Uterus (tissue), 4 donors: ENCODE results near the gene FLNB. TPM values are rescaled to one million over a fixed set of nuclear protein-coding genes. Genes with fewer than 3 reads are reported as not detected.

Source experiments
- DNase-seq, 2 donors: peaks; one replicate each; pipeline ENCODE4 v3.0.0-alpha.2; 2019 to 2020
- H3K27ac ChIP-seq, 2 donors: fragments of 200-600 bp; sonication (generic); 1 replicate in 1 of 2; 2 replicates in 1 of 2; pipeline ENCODE4 v1.5.1; 2016 to 2018
- H3K27me3 ChIP-seq, 2 donors: fragments of 200-600 bp; sonication (generic); one replicate each; pipeline ENCODE4 v1.5.1; 2018 to 2019; ENCODE audit warnings: control low read depth in 1 of 2
- H3K36me3 ChIP-seq, 2 donors: fragments of 200-600 bp; sonication (generic); one replicate each; pipeline ENCODE4 v1.5.1; 2019; ENCODE audit warnings: control low read depth in 1 of 2
- H3K4me1 ChIP-seq, 2 donors: fragments of 200-600 bp; sonication (generic); one replicate each; pipeline ENCODE4 v1.5.1; 2018 to 2019; ENCODE audit warnings: control low read depth in 1 of 2
- H3K4me3 ChIP-seq, 2 donors: fragments of 200-600 bp; sonication (generic); 1 replicate in 1 of 2; 2 replicates in 1 of 2; pipeline ENCODE4 v1.5.1; 2018 to 2019; ENCODE audit warnings: mild to moderate bottlenecking in 1 of 2
- H3K9me3 ChIP-seq, 2 donors: fragments of 200-600 bp; sonication (generic); one replicate each; pipeline ENCODE4 v1.5.1; 2019; ENCODE audit warnings: control low read depth in 1 of 2
- CTCF ChIP-seq, 4 experiments: fragments of 200-600 bp in 2 of 4; fragments of 450-650 bp in 2 of 4; sonication (generic) in 2 of 4; IDR thresholded peaks; one replicate each; pipeline ENCODE4 v1.5.1; 2016 to 2019; ENCODE audit warnings: antibody characterized with exemption in 4 of 4, mild to moderate bottlenecking in 2 of 4, moderate library complexity in 1 of 4
- POLR2A ChIP-seq, 2 donors: fragments of 450-650 bp; IDR thresholded peaks; one replicate each; pipeline ENCODE4 v1.6.1; 2016; ENCODE audit warnings: antibody characterized with exemption in 2 of 2, mild to moderate bottlenecking in 1 of 2, moderate library complexity in 1 of 2
- intact Hi-C: fragments of 100-400 bp; cut with DNase I; formaldehyde crosslinking; loops from one replicate; pipeline ENCODE4 v1.15.1; 2023; ENCODE audit warnings: low total_unique reads
- total RNA-seq, 4 donors: library from RNA; depleted of rRNA in 3 of 4; stranded (reverse); fragments of >200 nt in 3 of 4; gene quantifications; one replicate each; pipeline versions ENCODE4 v1.1.0 to v1.2.4, GENCODE V29; 2014 to 2023
- donor health status: DM: yes; HTN: yes; CAD: no.

FLNB gene
- total RNA-seq, 4 donors from 2014 or later = 52.4 to 283 (median 148) TPM

GRCh38 chr3:57999417-58000115 is 8.7 kb upstream of the FLNB start:
- Histone ChIP-seq H3K4me1 (no peaks in the 10 kb centered on the region), H3K4me3 (no peak overlapping the region), H3K27ac (peak overlapping the region; percentile 64 to 73), H3K36me3 (no peaks in the 10 kb centered on the region), H3K9me3 (no peaks in the 10 kb centered on the region), H3K27me3 (no peaks in the 10 kb centered on the region)
- intact Hi-C loops = no loop called here
- DNase-seq = no peak
- no peak for TF ChIP-seq POLR2A (IDR thresholded peaks at IDR 0.05)
- TF ChIP-seq CTCF (IDR thresholded peaks at IDR 0.05) = no peak

- no peak overlapping the region for H3K4me3 ChIP-seq
- H3K36me3 ChIP-seq = no peaks in the 10 kb centered on the region
- intact Hi-C loops = no loop called here
- no peak overlapping the region for H3K27ac ChIP-seq
- DNase-seq = no peak
- no peaks in the 10 kb centered on the region for H3K4me1 ChIP-seq
- TF ChIP-seq POLR2A (IDR thresholded peaks at IDR 0.05) (no peak), CTCF (IDR thresholded peaks at IDR 0.05) (no peak)
- H3K27me3 ChIP-seq = no peaks in the 10 kb centered on the region
- no peaks in the 10 kb centered on the region for H3K9me3 ChIP-seq
These were observed 7.7 kb upstream of the FLNB start for GRCh38 chr3:58000306-58001085.

DNA sequence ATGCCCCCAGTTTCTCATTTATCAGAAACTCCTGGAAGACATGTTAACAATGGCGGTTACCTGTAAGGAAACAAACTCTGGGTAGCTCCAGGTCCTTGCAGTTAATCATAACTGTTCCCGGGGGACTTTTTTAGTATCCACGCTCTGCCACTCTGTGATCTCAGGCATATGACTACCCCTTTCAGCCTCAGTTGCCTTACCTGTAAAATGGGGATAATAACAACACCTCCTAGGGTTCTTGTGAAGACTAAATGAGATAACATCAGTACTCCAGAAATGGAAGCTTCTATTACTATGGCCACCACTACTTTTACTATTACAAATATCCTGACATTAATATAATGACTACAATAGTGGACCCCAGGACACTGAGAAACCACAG is 7.1 kb upstream of the FLNB start:
- no peaks in the 10 kb centered on the region for H3K36me3 ChIP-seq
- no peaks in the 10 kb centered on the region for H3K27me3 ChIP-seq
- TF ChIP-seq CTCF (IDR thresholded peaks at IDR 0.05) (no peak), POLR2A (IDR thresholded peaks at IDR 0.05) (no peak)
- H3K9me3 ChIP-seq = no peaks in the 10 kb centered on the region
- no peak for DNase-seq
- intact Hi-C loops = no loop called here
- H3K4me1 ChIP-seq = no peaks in the 10 kb centered on the region
- H3K4me3 ChIP-seq = no peak overlapping the region
- H3K27ac ChIP-seq = no peak overlapping the region

- no peak overlapping the region for H3K4me3 ChIP-seq
- intact Hi-C loops = no loop called here
- H3K27me3 ChIP-seq = no peaks in the 10 kb centered on the region
- H3K27ac ChIP-seq = no peak overlapping the region
- H3K4me1 ChIP-seq = no peaks in the 10 kb centered on the region
- TF ChIP-seq CTCF (IDR thresholded peaks at IDR 0.05) = no peak
- no peak for TF ChIP-seq POLR2A (IDR thresholded peaks at IDR 0.05)
- H3K36me3 ChIP-seq = no peaks in the 10 kb centered on the region
- H3K9me3 ChIP-seq = no peaks in the 10 kb centered on the region
- no peak for DNase-seq
These were observed 6.2 kb upstream of the FLNB start for GRCh38 chr3:58001979-58002378.

- intact Hi-C loops = no loop called here
- Histone ChIP-seq H3K9me3 (no peaks in the 10 kb centered on the region), H3K4me3 (no peak overlapping the region), H3K27me3 (no peaks in the 10 kb centered on the region), H3K4me1 (no peaks in the 10 kb centered on the region), H3K27ac (no peak overlapping the region), H3K36me3 (no peaks in the 10 kb centered on the region)
- no peak for TF ChIP-seq POLR2A (IDR thresholded peaks at IDR 0.05)
- no peak for TF ChIP-seq CTCF (IDR thresholded peaks at IDR 0.05)
- no peak for DNase-seq
These were observed 5.1 kb upstream of the FLNB start for GRCh38 chr3:58003093-58003492.
